WTC11 (cell line): Measurements from ENCODE around the gene COPA. TPM values are rescaled to one million over a fixed set of nuclear protein-coding genes. Genes with fewer than 3 reads are reported as not detected.

Source experiments
- ATAC-seq: fragments of 200-7000 bp; cut with Tn5 transposase; 2 replicates; pipeline ENCODE4 v1.10.0; 2021; ENCODE audit warnings: mild to moderate bottlenecking, moderate library complexity
- CTCF ChIA-PET: fragments of 300-600 bp; sonication (Branson Sonifier 250); formaldehyde crosslinking; loops from one replicate; lab custom pipeline; 2021; ENCODE audit warnings: antibody characterized with exemption; lab: Charles Lee
- POLR2A ChIA-PET: fragments of 350-600 bp; sonication (Branson Sonifier 250); formaldehyde crosslinking; loops from one replicate; lab custom pipeline; 2021; ENCODE audit warnings: antibody characterized with exemption; lab: Charles Lee
- DNase-seq: peaks from one replicate; pipeline ENCODE4 v3.0.0; 2021; ENCODE audit warnings: low spot score
- H3K27ac Mint-ChIP-seq: 2 replicates; pipeline ENCODE4 v1.8.0; 2021; ENCODE audit warnings: mixed read lengths
- H3K27me3 Mint-ChIP-seq: 2 replicates; pipeline ENCODE4 v1.8.0; 2021; ENCODE audit warnings: low read depth, mild to moderate bottlenecking, moderate library complexity, mixed read lengths
- H3K36me3 Mint-ChIP-seq: 2 replicates; pipeline ENCODE4 v1.8.0; 2021; ENCODE audit warnings: mixed read lengths
- H3K4me1 Mint-ChIP-seq: 2 replicates; pipeline ENCODE4 v1.8.0; 2022; ENCODE audit warnings: mixed read lengths
- H3K4me3 Mint-ChIP-seq: 2 replicates; pipeline ENCODE4 v1.8.0; 2021; ENCODE audit warnings: mild to moderate bottlenecking, moderate library complexity, mixed read lengths
- H3K9me3 Mint-ChIP-seq: 2 replicates; pipeline ENCODE4 v1.8.0; 2021; ENCODE audit warnings: mixed read lengths
- CREM ChIP-seq: sonication (generic); formaldehyde crosslinking; IDR thresholded peaks from 2 replicates; pipeline ENCODE4 v1.8.1; 2022; ENCODE audit warnings: mild to moderate bottlenecking, missing genetic modification reagents, moderate library complexity
- ETV6 ChIP-seq: sonication (generic); formaldehyde crosslinking; IDR thresholded peaks from 2 replicates; pipeline ENCODE4 v1.8.1; 2022; ENCODE audit warnings: mild to moderate bottlenecking, missing genetic modification reagents
- KAT7 ChIP-seq: sonication (generic); formaldehyde crosslinking; IDR thresholded peaks from 2 replicates; pipeline ENCODE4 v1.8.1; 2023; ENCODE audit warnings: missing genetic modification reagents, mild to moderate bottlenecking, borderline replicate concordance
- MXD4 ChIP-seq: fragments of 250-450 bp; sonication (Bioruptor Pico); IDR thresholded peaks from 2 replicates; pipeline ENCODE4 v1.8.0; 2021; ENCODE audit warnings: mild to moderate bottlenecking, moderate library complexity, borderline replicate concordance
- NR1H2 ChIP-seq: sonication (generic); formaldehyde crosslinking; IDR thresholded peaks from 2 replicates; pipeline ENCODE4 v1.9.0; 2021; ENCODE audit warnings: mild to moderate bottlenecking, moderate library complexity, missing genetic modification reagents
- NR2C2 ChIP-seq: sonication (generic); formaldehyde crosslinking; IDR thresholded peaks from 2 replicates; pipeline ENCODE4 v1.8.0; 2022; ENCODE audit warnings: mild to moderate bottlenecking, missing genetic modification reagents
- SMAD3 ChIP-seq: sonication (generic); formaldehyde crosslinking; IDR thresholded peaks from 2 replicates; pipeline ENCODE4 v1.8.0; 2022; ENCODE audit warnings: missing genetic modification reagents, mild to moderate bottlenecking, borderline replicate concordance
- SMAD4 ChIP-seq: sonication (generic); formaldehyde crosslinking; IDR thresholded peaks from 2 replicates; pipeline ENCODE4 v1.8.0; 2022; ENCODE audit warnings: mild to moderate bottlenecking, missing genetic modification reagents
- SOX15 ChIP-seq: fragments of 250-450 bp; sonication (Bioruptor Pico); IDR thresholded peaks from 2 replicates; pipeline ENCODE4 v1.9.0; 2021; ENCODE audit warnings: mild to moderate bottlenecking
- ZBTB21 ChIP-seq: sonication (generic); formaldehyde crosslinking; IDR thresholded peaks from 2 replicates; pipeline ENCODE4 v1.8.1; 2023; ENCODE audit warnings: mild to moderate bottlenecking, missing genetic modification reagents, borderline replicate concordance
- ZNF232 ChIP-seq: sonication (generic); formaldehyde crosslinking; IDR thresholded peaks from 2 replicates; pipeline ENCODE4 v1.8.0; 2022; ENCODE audit warnings: mild to moderate bottlenecking, missing genetic modification reagents
- total RNA-seq: library from RNA; stranded (reverse); gene quantifications from 3 replicates; pipeline ENCODE4 v1.2.3, GENCODE V29; 2021
- TF ChIP-seq, protein P1 (sequence below): sonication (generic); formaldehyde crosslinking; IDR thresholded peaks from 2 replicates; pipeline ENCODE4 v1.8.0; 2022; ENCODE audit warnings: missing genetic modification reagents
- TF ChIP-seq, protein P2 (sequence below): sonication (generic); formaldehyde crosslinking; IDR thresholded peaks from 2 replicates; pipeline ENCODE4 v1.8.0; 2023; ENCODE audit warnings: mild to moderate bottlenecking, missing genetic modification reagents
- TF ChIP-seq, protein P3 (sequence below): sonication (generic); formaldehyde crosslinking; IDR thresholded peaks from 2 replicates; pipeline ENCODE4 v1.8.1; 2022; ENCODE audit warnings: missing genetic modification reagents, borderline replicate concordance
- TF ChIP-seq, protein P4 (sequence below): sonication (generic); formaldehyde crosslinking; IDR thresholded peaks from 2 replicates; pipeline ENCODE4 v1.8.1; 2023; ENCODE audit warnings: mild to moderate bottlenecking, missing genetic modification reagents, moderate library complexity
- TF ChIP-seq, protein P5 (sequence below): sonication (generic); formaldehyde crosslinking; conservative IDR thresholded peaks from 2 replicates; pipeline ENCODE4 v1.8.1; 2022; ENCODE audit warnings: mild to moderate bottlenecking, missing genetic modification reagents

COPA gene
- total RNA-seq, 1 experiment from 2014 or later = 126 TPM

DNA sequence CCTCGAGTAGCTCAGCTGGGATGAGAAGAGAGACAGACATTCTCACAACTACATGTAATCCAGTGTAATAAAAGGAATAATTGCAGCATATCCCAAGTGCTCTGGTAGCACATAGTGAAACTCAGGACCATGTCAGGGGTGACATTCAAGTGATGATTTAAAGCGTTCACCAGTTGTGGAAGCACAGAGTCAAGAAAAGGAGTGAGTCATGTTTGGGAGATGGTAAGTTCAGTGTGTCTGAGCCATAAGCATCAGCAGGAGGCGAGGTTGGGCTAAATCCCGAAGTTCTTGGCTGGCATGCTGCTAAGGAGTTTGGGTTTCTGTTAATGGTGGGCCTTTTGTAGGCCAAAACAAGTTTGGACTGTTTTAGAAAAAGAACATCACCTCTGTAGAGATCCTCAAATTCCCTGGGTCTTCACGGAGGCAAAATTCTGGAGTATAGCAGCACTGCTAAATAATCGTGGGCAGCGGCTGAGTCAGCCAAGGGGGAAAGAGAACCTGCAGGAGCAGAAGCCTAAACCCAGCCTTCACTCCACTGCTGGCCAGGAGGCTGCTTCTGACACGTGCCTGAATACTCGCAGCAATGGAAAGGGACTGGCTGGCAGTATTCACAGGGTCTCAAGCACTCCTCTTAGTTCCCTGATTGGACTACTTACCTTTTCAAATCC lies 16.6 kb upstream of the COPA start:
- POLR2A ChIA-PET = no interaction called here
- H3K27ac Mint-ChIP-seq = no peak overlapping the region
- no peak for ATAC-seq
- CTCF ChIA-PET = interaction anchor here (0.8 to 9.3 kb wide), 2 partner anchors 16 to 108 kb away, joined by 3 to 108 read pairs; no protein-coding TSS in a partner anchor
- TF ChIP-seq MXD4 = no peak
- no peak for TF ChIP-seq SMAD4 (CRISPR knock-in tag)
- TF ChIP-seq ZBTB21 (CRISPR knock-in tag) = no peak
- no peak for TF ChIP-seq SOX15
- TF ChIP-seq, protein P1, sequence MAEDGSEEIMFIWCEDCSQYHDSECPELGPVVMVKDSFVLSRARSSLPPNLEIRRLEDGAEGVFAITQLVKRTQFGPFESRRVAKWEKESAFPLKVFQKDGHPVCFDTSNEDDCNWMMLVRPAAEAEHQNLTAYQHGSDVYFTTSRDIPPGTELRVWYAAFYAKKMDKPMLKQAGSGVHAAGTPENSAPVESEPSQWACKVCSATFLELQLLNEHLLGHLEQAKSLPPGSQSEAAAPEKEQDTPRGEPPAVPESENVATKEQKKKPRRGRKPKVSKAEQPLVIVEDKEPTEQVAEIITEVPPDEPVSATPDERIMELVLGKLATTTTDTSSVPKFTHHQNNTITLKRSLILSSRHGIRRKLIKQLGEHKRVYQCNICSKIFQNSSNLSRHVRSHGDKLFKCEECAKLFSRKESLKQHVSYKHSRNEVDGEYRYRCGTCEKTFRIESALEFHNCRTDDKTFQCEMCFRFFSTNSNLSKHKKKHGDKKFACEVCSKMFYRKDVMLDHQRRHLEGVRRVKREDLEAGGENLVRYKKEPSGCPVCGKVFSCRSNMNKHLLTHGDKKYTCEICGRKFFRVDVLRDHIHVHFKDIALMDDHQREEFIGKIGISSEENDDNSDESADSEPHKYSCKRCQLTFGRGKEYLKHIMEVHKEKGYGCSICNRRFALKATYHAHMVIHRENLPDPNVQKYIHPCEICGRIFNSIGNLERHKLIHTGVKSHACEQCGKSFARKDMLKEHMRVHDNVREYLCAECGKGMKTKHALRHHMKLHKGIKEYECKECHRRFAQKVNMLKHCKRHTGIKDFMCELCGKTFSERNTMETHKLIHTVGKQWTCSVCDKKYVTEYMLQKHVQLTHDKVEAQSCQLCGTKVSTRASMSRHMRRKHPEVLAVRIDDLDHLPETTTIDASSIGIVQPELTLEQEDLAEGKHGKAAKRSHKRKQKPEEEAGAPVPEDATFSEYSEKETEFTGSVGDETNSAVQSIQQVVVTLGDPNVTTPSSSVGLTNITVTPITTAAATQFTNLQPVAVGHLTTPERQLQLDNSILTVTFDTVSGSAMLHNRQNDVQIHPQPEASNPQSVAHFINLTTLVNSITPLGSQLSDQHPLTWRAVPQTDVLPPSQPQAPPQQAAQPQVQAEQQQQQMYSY (CRISPR knock-in tag) = no peak
- no peak for TF ChIP-seq SMAD3 (CRISPR knock-in tag)
- TF ChIP-seq, all 79 proteins: peak for 0
- no peak for DNase-seq
- peaks cover 28% of the 10 kb centered on the region for H3K4me1 Mint-ChIP-seq
- H3K27me3 Mint-ChIP-seq = no peaks in the 10 kb centered on the region
- H3K36me3 Mint-ChIP-seq = peaks cover 48% of the 10 kb centered on the region
- no peaks in the 10 kb centered on the region for H3K9me3 Mint-ChIP-seq
- no peak overlapping the region for H3K4me3 Mint-ChIP-seq

DNA sequence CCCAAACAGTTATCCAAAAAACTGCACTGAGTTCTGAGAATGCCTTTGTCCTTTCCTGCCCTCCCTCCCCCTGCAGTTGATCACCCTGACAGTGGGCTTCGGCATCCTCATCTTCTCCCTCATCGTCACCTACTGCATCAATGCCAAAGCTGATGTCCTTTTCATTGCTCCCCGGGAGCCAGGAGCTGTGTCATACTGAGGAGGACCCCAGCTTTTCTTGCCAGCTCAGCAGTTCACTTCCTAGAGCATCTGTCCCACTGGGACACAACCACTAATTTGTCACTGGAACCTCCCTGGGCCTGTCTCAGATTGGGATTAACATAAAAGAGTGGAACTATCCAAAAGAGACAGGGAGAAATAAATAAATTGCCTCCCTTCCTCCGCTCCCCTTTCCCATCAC lies 15.0 kb upstream of the COPA start:
- ChIA-PET CTCF (interaction anchor here (1.2 to 1.8 kb wide), 3 partner anchors 19 to 67 kb away, joined by 4 to 12 read pairs (median 5); no protein-coding TSS in a partner anchor), POLR2A (interaction anchor here (0.5 kb wide), 1 partner anchor 891 kb away, joined by 3 read pairs; no protein-coding TSS in a partner anchor)
- DNase-seq (no peak), ATAC-seq (no peak)
- Mint-ChIP-seq H3K27ac (no peak overlapping the region), H3K36me3 (peaks cover 63% of the 10 kb centered on the region), H3K4me1 (peaks cover 19% of the 10 kb centered on the region), H3K9me3 (no peaks in the 10 kb centered on the region), H3K4me3 (no peak overlapping the region), H3K27me3 (no peaks in the 10 kb centered on the region)
- TF ChIP-seq, protein P2, sequence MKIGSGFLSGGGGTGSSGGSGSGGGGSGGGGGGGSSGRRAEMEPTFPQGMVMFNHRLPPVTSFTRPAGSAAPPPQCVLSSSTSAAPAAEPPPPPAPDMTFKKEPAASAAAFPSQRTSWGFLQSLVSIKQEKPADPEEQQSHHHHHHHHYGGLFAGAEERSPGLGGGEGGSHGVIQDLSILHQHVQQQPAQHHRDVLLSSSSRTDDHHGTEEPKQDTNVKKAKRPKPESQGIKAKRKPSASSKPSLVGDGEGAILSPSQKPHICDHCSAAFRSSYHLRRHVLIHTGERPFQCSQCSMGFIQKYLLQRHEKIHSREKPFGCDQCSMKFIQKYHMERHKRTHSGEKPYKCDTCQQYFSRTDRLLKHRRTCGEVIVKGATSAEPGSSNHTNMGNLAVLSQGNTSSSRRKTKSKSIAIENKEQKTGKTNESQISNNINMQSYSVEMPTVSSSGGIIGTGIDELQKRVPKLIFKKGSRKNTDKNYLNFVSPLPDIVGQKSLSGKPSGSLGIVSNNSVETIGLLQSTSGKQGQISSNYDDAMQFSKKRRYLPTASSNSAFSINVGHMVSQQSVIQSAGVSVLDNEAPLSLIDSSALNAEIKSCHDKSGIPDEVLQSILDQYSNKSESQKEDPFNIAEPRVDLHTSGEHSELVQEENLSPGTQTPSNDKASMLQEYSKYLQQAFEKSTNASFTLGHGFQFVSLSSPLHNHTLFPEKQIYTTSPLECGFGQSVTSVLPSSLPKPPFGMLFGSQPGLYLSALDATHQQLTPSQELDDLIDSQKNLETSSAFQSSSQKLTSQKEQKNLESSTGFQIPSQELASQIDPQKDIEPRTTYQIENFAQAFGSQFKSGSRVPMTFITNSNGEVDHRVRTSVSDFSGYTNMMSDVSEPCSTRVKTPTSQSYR (CRISPR knock-in tag) = no peak

DNA sequence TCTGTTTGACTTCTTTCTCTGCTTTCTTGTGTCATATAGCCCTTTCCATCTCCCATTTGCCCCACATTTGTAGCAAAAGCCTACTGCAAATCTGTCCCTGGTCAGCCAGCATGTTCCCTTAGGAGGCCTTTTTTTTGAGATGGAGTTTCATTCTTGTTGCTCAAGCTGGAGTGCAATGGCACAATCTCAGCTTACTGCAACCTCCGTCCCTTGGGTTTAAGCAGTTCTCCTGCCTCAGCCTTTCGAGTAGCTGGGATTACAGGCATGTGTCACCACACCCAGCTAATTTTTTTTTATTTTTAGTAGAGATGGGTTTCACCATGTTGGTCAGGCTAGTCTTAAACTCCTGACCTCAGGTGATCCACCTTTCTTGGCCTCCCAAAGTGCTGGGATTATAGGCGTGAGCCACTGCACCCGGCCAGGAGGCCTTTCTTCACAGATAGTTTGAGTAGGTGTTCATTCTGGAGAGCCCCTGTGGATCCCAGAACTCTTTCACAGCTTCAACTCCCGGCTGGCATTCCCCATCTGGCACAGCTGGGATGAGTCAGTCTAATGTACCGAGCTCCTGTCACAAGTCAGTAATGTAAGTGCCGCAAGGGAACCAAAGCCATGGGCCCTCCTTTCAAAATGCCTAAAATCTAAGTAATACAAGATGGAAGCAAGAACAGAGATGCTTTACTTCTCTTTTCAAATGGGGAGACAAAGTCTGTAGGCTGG lies 14.4 kb upstream of the COPA start:
- TF ChIP-seq, protein P3, sequence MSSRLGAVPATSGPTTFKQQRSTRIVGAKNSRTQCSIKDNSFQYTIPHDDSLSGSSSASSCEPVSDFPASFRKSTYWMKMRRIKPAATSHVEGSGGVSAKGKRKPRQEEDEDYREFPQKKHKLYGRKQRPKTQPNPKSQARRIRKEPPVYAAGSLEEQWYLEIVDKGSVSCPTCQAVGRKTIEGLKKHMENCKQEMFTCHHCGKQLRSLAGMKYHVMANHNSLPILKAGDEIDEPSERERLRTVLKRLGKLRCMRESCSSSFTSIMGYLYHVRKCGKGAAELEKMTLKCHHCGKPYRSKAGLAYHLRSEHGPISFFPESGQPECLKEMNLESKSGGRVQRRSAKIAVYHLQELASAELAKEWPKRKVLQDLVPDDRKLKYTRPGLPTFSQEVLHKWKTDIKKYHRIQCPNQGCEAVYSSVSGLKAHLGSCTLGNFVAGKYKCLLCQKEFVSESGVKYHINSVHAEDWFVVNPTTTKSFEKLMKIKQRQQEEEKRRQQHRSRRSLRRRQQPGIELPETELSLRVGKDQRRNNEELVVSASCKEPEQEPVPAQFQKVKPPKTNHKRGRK (CRISPR knock-in tag) = no peak
- TF ChIP-seq SMAD4 (CRISPR knock-in tag) (no peak), CREM (CRISPR knock-in tag) (no peak), ETV6 (CRISPR knock-in tag) (no peak), NR1H2 (CRISPR knock-in tag) (no peak), KAT7 (CRISPR knock-in tag) (no peak), ZNF232 (no peak), MXD4 (no peak), NR2C2 (CRISPR knock-in tag) (no peak)
- TF ChIP-seq, protein P4, sequence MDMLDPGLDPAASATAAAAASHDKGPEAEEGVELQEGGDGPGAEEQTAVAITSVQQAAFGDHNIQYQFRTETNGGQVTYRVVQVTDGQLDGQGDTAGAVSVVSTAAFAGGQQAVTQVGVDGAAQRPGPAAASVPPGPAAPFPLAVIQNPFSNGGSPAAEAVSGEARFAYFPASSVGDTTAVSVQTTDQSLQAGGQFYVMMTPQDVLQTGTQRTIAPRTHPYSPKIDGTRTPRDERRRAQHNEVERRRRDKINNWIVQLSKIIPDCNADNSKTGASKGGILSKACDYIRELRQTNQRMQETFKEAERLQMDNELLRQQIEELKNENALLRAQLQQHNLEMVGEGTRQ = no peak
- TF ChIP-seq, protein P5, sequence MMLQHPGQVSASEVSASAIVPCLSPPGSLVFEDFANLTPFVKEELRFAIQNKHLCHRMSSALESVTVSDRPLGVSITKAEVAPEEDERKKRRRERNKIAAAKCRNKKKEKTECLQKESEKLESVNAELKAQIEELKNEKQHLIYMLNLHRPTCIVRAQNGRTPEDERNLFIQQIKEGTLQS (CRISPR knock-in tag) = no peak
- TF ChIP-seq, all 79 proteins: peak for 0

More for the DNA sequence above, 14.4 kb upstream of the COPA start:
- no peak for ATAC-seq
- Mint-ChIP-seq H3K4me1 (peaks cover 12% of the 10 kb centered on the region), H3K9me3 (no peaks in the 10 kb centered on the region), H3K4me3 (no peak overlapping the region), H3K27ac (no peak overlapping the region), H3K36me3 (peaks cover 70% of the 10 kb centered on the region), H3K27me3 (no peaks in the 10 kb centered on the region)
- DNase-seq = no peak
- ChIA-PET CTCF (interaction anchor here (1.2 to 1.8 kb wide), 3 partner anchors 9 to 59 kb away, joined by 3 to 12 read pairs (median 5); no protein-coding TSS in a partner anchor), POLR2A (no interaction called here)
